K562 (cell line): Measurements from ENCODE around the gene COMTD1. TPM values are rescaled to one million over a fixed set of nuclear protein-coding genes. Genes with fewer than 3 reads are reported as not detected.

Source experiments
- BACH1 ChIP-seq: fragments of 200-800 bp; sonication (Bioruptor generic); IDR thresholded peaks from 2 replicates; pipeline ENCODE4 v1.6.1; 2016; ENCODE audit warnings: missing genetic modification characterization, missing compliant biosample characterization
- CHAMP1 ChIP-seq: fragments of 450-650 bp; IDR thresholded peaks from 2 replicates; pipeline ENCODE4 v1.6.1; 2016; ENCODE audit warnings: mild to moderate bottlenecking
- CREB3 ChIP-seq: fragments of 450-650 bp; conservative IDR thresholded peaks from 2 replicates; pipeline ENCODE4 v1.6.1; 2016; ENCODE audit warnings: missing genetic modification characterization, low read depth, mild to moderate bottlenecking, missing compliant biosample characterization, moderate library complexity
- HDAC6 ChIP-seq: IDR thresholded peaks from 2 replicates; pipeline ENCODE4 v1.6.1; 2012; ENCODE audit warnings: low read depth, mild to moderate bottlenecking, control low read depth, inconsistent platforms, low read length, moderate library complexity
- HEY1 ChIP-seq: fragments of 250-450 bp; sonication (Bioruptor Pico); IDR thresholded peaks from 2 replicates; pipeline ENCODE4 v1.5.0; 2020; ENCODE audit warnings: mild to moderate bottlenecking, moderate library complexity, borderline replicate concordance
- MCM5 ChIP-seq: fragments of 450-650 bp; IDR thresholded peaks from 2 replicates; pipeline ENCODE4 v1.6.1; 2016; ENCODE audit warnings: low read depth
- MEF2A ChIP-seq: IDR thresholded peaks from 2 replicates; pipeline ENCODE4 v1.6.1; 2011; ENCODE audit warnings: low read depth, mild to moderate bottlenecking, low read length, moderate library complexity; ENCODE audit not compliant: control insufficient read depth
- MIER1 ChIP-seq: fragments of 450-650 bp; IDR thresholded peaks from 2 replicates; pipeline ENCODE4 v1.6.1; 2016; ENCODE audit warnings: antibody characterized with exemption, mild to moderate bottlenecking, low read depth
- MTA2 ChIP-seq: fragments of 450-650 bp; IDR thresholded peaks from 2 replicates; pipeline ENCODE4 v1.6.1; 2016; ENCODE audit warnings: low read depth
- NCOA2 ChIP-seq, 2 experiments: fragments of 450-650 bp; IDR thresholded peaks; 2 replicates each; pipeline ENCODE4 v1.6.1; 2018; ENCODE audit warnings: mild to moderate bottlenecking in 2 of 2, moderate library complexity in 1 of 2; ENCODE audit not compliant: partially characterized antibody in 2 of 2
- POLR2A ChIP-seq: fragments of 450-650 bp; conservative IDR thresholded peaks from 2 replicates; pipeline ENCODE4 v1.6.1; 2016
- RBM25 ChIP-seq: fragments of 200-400 bp; formaldehyde crosslinking; IDR thresholded peaks from 2 replicates; pipeline ENCODE4 v1.6.1; 2018; ENCODE audit warnings: low read length, low read depth, moderate library complexity; ENCODE audit not compliant: severe bottlenecking
- RCOR1 ChIP-seq, 2 experiments: IDR thresholded peaks; 2 replicates each; pipeline ENCODE4 v1.6.1; 2012; ENCODE audit warnings: low read depth in 2 of 2, low read length in 2 of 2, borderline replicate concordance in 1 of 2, improper control_type of control experiment in 1 of 2
- SP1 ChIP-seq: sonication (generic); formaldehyde crosslinking; IDR thresholded peaks from 2 replicates; pipeline ENCODE4 v1.8.1; 2022; ENCODE audit warnings: mild to moderate bottlenecking, missing genetic modification reagents
- SRF ChIP-seq, 2 experiments: fragments of 250-450, 450-650 bp in 1 of 2; sonication (Bioruptor Pico) in 1 of 2; sonication (generic) in 1 of 2; formaldehyde crosslinking; IDR thresholded peaks; 2 replicates each; pipeline versions ENCODE4 v1.5.0 to v1.5.1; 2020 to 2022; ENCODE audit warnings: mild to moderate bottlenecking in 1 of 2, missing genetic modification reagents in 1 of 2
- STAT5A ChIP-seq: IDR thresholded peaks from 2 replicates; pipeline ENCODE4 v1.6.1; 2012; ENCODE audit warnings: low read length, inconsistent platforms, borderline replicate concordance
- ZBTB11 ChIP-seq, 3 experiments: fragments of 200-800 bp in 1 of 3; fragments of 250-450 bp in 1 of 3; fragments of 450-650 bp in 1 of 3; sonication (Bioruptor Pico) in 1 of 3; sonication (Bioruptor generic) in 1 of 3; formaldehyde crosslinking in 1 of 3; IDR thresholded peaks; 2 replicates each; pipeline versions ENCODE4 v1.6.1 to v1.8.0; 2016 to 2022; ENCODE audit warnings: mild to moderate bottlenecking in 2 of 3, missing genetic modification characterization in 2 of 3, missing compliant biosample characterization in 1 of 3, moderate library complexity in 1 of 3
- ZNF444 ChIP-seq: fragments of 250-450 bp; sonication (Bioruptor Pico); IDR thresholded peaks from 2 replicates; pipeline ENCODE4 v1.4.0; 2020; ENCODE audit warnings: mild to moderate bottlenecking, moderate library complexity
- polyA plus RNA-seq, 8 experiments: library from polyadenylated mRNA; depleted of rRNA in 4 of 8; stranded (reverse) in 5 of 8; unstranded in 3 of 8; fragments of >200 nt; fragmentation: Nextera tagmentation in 2 of 8; fragmentation: Illumina TruSeq in 1 of 8; extraction: Ambion mirVana in 2 of 8; extraction: Trizol in 1 of 8; gene quantifications; 2 replicates each; pipeline versions ENCODE4 v1.2.1 to v1.2.3, GENCODE V29; 2011 to 2014; ENCODE audit warnings: inconsistent platforms in 1 of 8, missing spikeins in 1 of 8
- total RNA-seq, 7 experiments: library from RNA; depleted of rRNA in 6 of 7; stranded (reverse); fragments of >200 nt in 6 of 7; fragmentation: Illumina TruSeq in 2 of 7; extraction: Trizol in 2 of 7; gene quantifications; 2 replicates each; pipeline versions ENCODE4 v1.2.1 to v1.2.3, GENCODE V29; 2011 to 2021; ENCODE audit warnings: low replicate concordance in 1 of 7
- TF ChIP-seq, protein P1 (sequence below): fragments of 250-450 bp; sonication (Bioruptor Pico); IDR thresholded peaks from 2 replicates; pipeline ENCODE4 v1.5.0; 2021

Gene COMTD1
- total and polyA plus RNA-seq, 9 of the 15 experiments (the other 6 are each of a cell fraction or from before 2014, with no cell fraction given) = 0.41 to 112 (median 13.7) TPM

- TF ChIP-seq ZBTB11 (CRISPR knock-in tag; IDR thresholded peaks at IDR 0.05) (no peak), SP1 (peak; percentile 65; the same call in 1 of the 2 replicates), SRF (CRISPR knock-in tag; IDR thresholded peaks at IDR 0.05) (peak in 1 of 2 experiments; percentile 39; a peak in 2 of 4 replicates), MTA2 (no peak), CREB3 (tag) (no peak), STAT5A (no peak), RCOR1 (IDR thresholded peaks at IDR 0.05; ENCODE audit: borderline replicate concordance in 1 of 2, low read depth in 2 of 2, low read length in 2 of 2) (no peak), NCOA2 (IDR thresholded peaks at IDR 0.05; ENCODE audit: partially characterized antibody in 2 of 2) (no peak), POLR2A (peak; percentile 64), MCM5 (no peak), ZNF444 (CRISPR knock-in tag) (no peak), BACH1 (no peak), HEY1 (CRISPR knock-in tag) (no peak; the same call in 1 of the 2 replicates), HDAC6 (no peak), MIER1 (no peak), CHAMP1 (no peak), MEF2A (no peak), RBM25 (no peak)
- TF ChIP-seq, protein P1, sequence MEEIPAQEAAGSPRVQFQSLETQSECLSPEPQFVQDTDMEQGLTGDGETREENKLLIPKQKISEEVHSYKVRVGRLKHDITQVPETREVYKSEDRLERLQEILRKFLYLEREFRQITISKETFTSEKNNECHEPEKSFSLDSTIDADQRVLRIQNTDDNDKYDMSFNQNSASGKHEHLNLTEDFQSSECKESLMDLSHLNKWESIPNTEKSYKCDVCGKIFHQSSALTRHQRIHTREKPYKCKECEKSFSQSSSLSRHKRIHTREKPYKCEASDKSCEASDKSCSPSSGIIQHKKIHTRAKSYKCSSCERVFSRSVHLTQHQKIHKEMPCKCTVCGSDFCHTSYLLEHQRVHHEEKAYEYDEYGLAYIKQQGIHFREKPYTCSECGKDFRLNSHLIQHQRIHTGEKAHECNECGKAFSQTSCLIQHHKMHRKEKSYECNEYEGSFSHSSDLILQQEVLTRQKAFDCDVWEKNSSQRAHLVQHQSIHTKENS (CRISPR knock-in tag) = no peak
These were observed 1.6 kb downstream of the COMTD1 start (continued) for GRCh38 chr10:75234017-75234682.
